PC-9 (cell line): ENCODE measurements around the gene DLK1. TPM values are rescaled to one million over a fixed set of nuclear protein-coding genes. Genes with fewer than 3 reads are reported as not detected.

ENCODE experiments used
- BruUV-seq: library from RNA; stranded (reverse); fragments of 400-500 nt; replicated peaks from 2 replicates; lab custom pipeline; 2021; lab: Mats Ljungman, UMichigan
- CTCF ChIA-PET: fragments of 300-600 bp; sonication (Branson Sonifier 250); formaldehyde crosslinking; loops from one replicate; lab custom pipeline; 2022; ENCODE audit warnings: antibody characterized with exemption; lab: Charles Lee
- POLR2A ChIA-PET: fragments of 300-600 bp; sonication (Branson Sonifier 250); formaldehyde crosslinking; loops from one replicate; lab custom pipeline; 2022; ENCODE audit warnings: antibody characterized with exemption; ENCODE audit not compliant: unreplicated experiment; lab: Charles Lee
- DNase-seq, 2 experiments: peaks; one replicate each; pipeline versions ENCODE4 v3.0.0 to v3.0.0-alpha.2; 2015 to 2022; ENCODE audit warnings: mixed read lengths in 1 of 2
- H2AFZ ChIP-seq: fragments of 200-600 bp; sonication (generic); 2 replicates; pipeline ENCODE4 v1.8.1; 2017; ENCODE audit warnings: antibody characterized with exemption
- H3F3A ChIP-seq: fragments of 200-600 bp; sonication (generic); 2 replicates; pipeline ENCODE4 v1.8.1; 2017; ENCODE audit warnings: antibody characterized with exemption, mild to moderate bottlenecking, low read depth; ENCODE audit not compliant: insufficient read depth
- H3K27ac ChIP-seq: fragments of 200-600 bp; sonication (generic); 2 replicates; pipeline ENCODE4 v1.6.1; 2016; ENCODE audit warnings: mixed run types
- H3K27me3 ChIP-seq: fragments of 200-600 bp; sonication (generic); 2 replicates; pipeline ENCODE4 v1.6.1; 2016; ENCODE audit warnings: low read depth, mixed run types; ENCODE audit not compliant: insufficient read depth
- H3K36me3 ChIP-seq: fragments of 200-600 bp; sonication (generic); 2 replicates; pipeline ENCODE4 v1.6.1; 2016; ENCODE audit warnings: low read depth, mixed run types
- H3K4me1 ChIP-seq: fragments of 200-600 bp; sonication (generic); replicated peaks from 2 replicates; pipeline ENCODE4 v1.6.1; 2016; ENCODE audit warnings: mixed run types; ENCODE audit not compliant: insufficient read depth
- H3K4me2 ChIP-seq: fragments of 200-600 bp; sonication (generic); 2 replicates; pipeline ENCODE4 v1.6.1; 2017; ENCODE audit warnings: mixed run types
- H3K4me3 ChIP-seq: fragments of 200-600 bp; sonication (generic); 2 replicates; pipeline ENCODE4 v1.6.1; 2016; ENCODE audit warnings: mixed run types
- H3K79me2 ChIP-seq: fragments of 200-600 bp; sonication (generic); 2 replicates; pipeline ENCODE4 v1.6.1; 2017; ENCODE audit warnings: low read depth, mixed run types
- H3K9me2 ChIP-seq: fragments of 200-600 bp; sonication (generic); 2 replicates; pipeline ENCODE4 v1.8.1; 2017; ENCODE audit warnings: mild to moderate bottlenecking; ENCODE audit not compliant: insufficient read depth
- H3K9me3 ChIP-seq: fragments of 200-600 bp; sonication (generic); 2 replicates; pipeline ENCODE4 v1.8.1; 2016; ENCODE audit warnings: low read depth; ENCODE audit not compliant: insufficient read depth
- H4K20me1 ChIP-seq: fragments of 200-600 bp; sonication (generic); 2 replicates; pipeline ENCODE4 v1.8.1; 2017; ENCODE audit not compliant: insufficient read depth
- EZH2 ChIP-seq: fragments of 200-600 bp; sonication (generic); IDR thresholded peaks from 2 replicates; pipeline ENCODE4 v1.8.0; 2017; ENCODE audit warnings: antibody characterized with exemption, low read depth
- intact Hi-C: fragments of 100-400 bp; cut with micrococcal nuclease; formaldehyde crosslinking; loops from one replicate; pipeline ENCODE4 v1.10.0; 2022; ENCODE audit not compliant: unreplicated experiment
- total RNA-seq: library from RNA; stranded (reverse); gene quantifications from 2 replicates; pipeline ENCODE4 v1.2.3, GENCODE V29; 2021
- TF ChIP-seq, protein P1 (sequence below): fragments of 200-600 bp; sonication (generic); conservative IDR thresholded peaks from 2 replicates; pipeline ENCODE4 v1.6.1; 2017; ENCODE audit warnings: mixed run types, antibody characterized with exemption, mild to moderate bottlenecking, moderate library complexity

Gene DLK1
- total RNA-seq, 1 experiment from 2014 or later = not detected

DNA sequence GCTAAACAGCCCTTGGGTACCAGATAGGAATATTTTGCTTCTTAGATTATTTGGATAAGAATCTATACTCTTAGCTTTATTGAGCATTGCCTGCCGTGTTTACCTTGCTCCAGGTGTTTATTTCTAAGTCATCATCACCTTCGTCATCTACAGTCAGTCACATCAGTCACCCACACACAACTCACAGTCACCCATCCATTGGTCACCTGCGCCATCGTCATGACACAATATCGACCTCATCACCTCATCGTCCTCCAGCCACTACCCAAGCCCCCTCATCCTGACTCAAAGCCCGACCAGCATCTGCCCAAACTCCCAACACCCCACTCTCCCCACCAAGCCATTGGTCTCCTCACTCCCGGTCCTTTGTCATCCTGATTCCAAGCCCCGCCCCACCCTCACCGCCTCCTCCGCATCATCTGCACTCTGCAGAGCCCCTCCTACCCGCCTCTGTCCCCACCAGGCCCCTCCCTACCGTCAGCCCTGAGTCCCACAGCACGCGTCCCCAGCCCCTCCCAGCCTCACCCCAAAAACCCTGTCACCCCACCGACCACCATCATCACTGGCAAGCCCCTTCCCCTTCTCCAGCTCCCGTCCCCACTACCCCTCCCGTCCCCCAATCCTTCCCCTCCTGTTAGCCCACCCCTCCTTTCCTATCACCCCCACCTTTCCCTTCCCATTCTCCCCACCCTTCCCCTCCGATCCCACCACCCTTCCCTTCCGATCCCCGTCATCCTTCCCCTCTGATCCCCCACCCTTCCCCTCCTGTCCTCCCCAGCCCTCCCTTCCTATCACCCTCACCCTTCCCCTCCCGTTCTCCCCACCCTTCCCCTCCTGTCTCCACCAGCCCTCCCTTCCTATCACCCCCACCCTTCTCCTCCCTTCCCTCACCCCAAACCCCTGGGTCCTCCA, 9.8 kb downstream of the DLK1 start:
- CTCF ChIA-PET = no interaction called here
- POLR2A ChIA-PET = no interaction called here
- DNase-seq = no peak

DNA sequence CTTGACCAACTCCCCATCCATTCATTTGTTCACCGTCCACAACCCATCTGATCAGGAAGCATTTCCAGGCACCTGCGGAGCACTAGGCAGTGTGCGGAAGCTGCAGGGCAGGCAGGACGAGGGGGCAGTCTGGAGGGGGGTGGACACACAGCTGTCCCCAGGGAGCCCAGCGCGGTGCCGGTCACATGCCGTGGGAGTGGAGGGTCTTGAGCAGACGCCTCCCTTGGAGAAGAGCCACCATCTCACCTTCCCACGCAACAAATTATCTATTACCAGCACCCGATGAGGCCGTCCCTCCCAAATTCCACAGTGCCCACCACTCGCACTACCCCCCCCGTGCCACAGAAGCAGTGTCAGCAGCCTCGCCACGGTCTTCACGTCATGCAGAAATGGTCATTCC, 10.8 kb downstream of the DLK1 start:
- Histone ChIP-seq H3K4me3 (no peak overlapping the region), H3K4me1 (no peaks in the 10 kb centered on the region), H3K79me2 (no peaks in the 10 kb centered on the region), H3K36me3 (no peaks in the 10 kb centered on the region), H4K20me1 (no peaks in the 10 kb centered on the region), H3K27me3 (peaks cover 47% of the 10 kb centered on the region), H3K9me3 (no peaks in the 10 kb centered on the region), H3K27ac (no peak overlapping the region), H2AFZ (no peak overlapping the region), H3F3A (no peaks in the 10 kb centered on the region), H3K9me2 (no peaks in the 10 kb centered on the region), H3K4me2 (no peak overlapping the region)
- TF ChIP-seq EZH2 = no peak
- TF ChIP-seq, protein P1, sequence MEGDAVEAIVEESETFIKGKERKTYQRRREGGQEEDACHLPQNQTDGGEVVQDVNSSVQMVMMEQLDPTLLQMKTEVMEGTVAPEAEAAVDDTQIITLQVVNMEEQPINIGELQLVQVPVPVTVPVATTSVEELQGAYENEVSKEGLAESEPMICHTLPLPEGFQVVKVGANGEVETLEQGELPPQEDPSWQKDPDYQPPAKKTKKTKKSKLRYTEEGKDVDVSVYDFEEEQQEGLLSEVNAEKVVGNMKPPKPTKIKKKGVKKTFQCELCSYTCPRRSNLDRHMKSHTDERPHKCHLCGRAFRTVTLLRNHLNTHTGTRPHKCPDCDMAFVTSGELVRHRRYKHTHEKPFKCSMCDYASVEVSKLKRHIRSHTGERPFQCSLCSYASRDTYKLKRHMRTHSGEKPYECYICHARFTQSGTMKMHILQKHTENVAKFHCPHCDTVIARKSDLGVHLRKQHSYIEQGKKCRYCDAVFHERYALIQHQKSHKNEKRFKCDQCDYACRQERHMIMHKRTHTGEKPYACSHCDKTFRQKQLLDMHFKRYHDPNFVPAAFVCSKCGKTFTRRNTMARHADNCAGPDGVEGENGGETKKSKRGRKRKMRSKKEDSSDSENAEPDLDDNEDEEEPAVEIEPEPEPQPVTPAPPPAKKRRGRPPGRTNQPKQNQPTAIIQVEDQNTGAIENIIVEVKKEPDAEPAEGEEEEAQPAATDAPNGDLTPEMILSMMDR = no peak
- ChIA-PET POLR2A (no interaction called here), CTCF (no interaction called here)
- intact Hi-C loops = no loop called here
- no peak for DNase-seq
- no TSS peak for BruUV-seq

More for the DNA sequence above, 9.8 kb downstream of the DLK1 start:
- intact Hi-C loops = no loop called here
- Histone ChIP-seq H4K20me1 (no peaks in the 10 kb centered on the region), H3K36me3 (no peaks in the 10 kb centered on the region), H3F3A (no peaks in the 10 kb centered on the region), H3K4me3 (no peak overlapping the region), H3K79me2 (no peaks in the 10 kb centered on the region), H3K9me2 (no peaks in the 10 kb centered on the region), H3K27ac (no peak overlapping the region), H3K4me2 (no peak overlapping the region), H3K4me1 (no peaks in the 10 kb centered on the region), H3K27me3 (peaks cover 52% of the 10 kb centered on the region), H2AFZ (no peak overlapping the region), H3K9me3 (no peaks in the 10 kb centered on the region)
- no TSS peak for BruUV-seq
- TF ChIP-seq EZH2 = no peak
- TF ChIP-seq, protein P1 = no peak

DNA sequence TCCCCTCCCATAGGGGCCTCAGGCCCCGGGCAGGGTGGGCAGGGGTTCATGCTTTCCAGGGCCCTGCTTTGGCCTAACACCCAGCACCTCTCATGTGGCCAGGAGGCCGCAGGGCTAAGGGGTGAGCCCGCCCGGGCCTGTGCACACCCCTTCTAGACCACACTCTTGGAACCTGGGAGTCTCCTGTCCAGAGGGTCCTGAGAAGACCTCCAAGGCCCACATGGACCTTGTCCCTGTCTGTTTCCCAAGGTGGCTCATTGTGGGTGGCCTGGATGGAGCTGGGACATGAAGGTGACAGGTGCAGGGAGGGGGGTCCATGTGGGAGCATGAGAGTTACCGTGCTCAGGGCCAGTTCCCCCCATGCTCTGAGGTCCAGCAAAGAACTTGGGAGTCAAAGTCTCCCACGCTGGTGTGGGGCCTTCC, 11.6 kb downstream of the DLK1 start:
- ChIA-PET POLR2A (no interaction called here), CTCF (no interaction called here)
- no peak for DNase-seq
- Histone ChIP-seq H3K27me3 (peaks cover 40% of the 10 kb centered on the region), H2AFZ (no peak overlapping the region), H4K20me1 (no peaks in the 10 kb centered on the region), H3K4me3 (no peak overlapping the region), H3K9me2 (no peaks in the 10 kb centered on the region), H3F3A (no peaks in the 10 kb centered on the region), H3K79me2 (no peaks in the 10 kb centered on the region), H3K4me2 (no peak overlapping the region), H3K9me3 (no peaks in the 10 kb centered on the region), H3K27ac (no peak overlapping the region), H3K36me3 (no peaks in the 10 kb centered on the region), H3K4me1 (no peaks in the 10 kb centered on the region)
- TF ChIP-seq, protein P1 = no peak
- no peak for TF ChIP-seq EZH2
- BruUV-seq = no TSS peak
- intact Hi-C loops = no loop called here
